GM21381 (cell line): Measurements from ENCODE around the gene RTL10.
A peak's percentile ranks its signal among the peaks of the same experiment; 100 is the strongest.

ENCODE experiments used
- ATAC-seq: cut with Tn5 transposase; IDR thresholded peaks from one replicate; pipeline ENCODE4 v1.9.1; 2021; ENCODE audit warnings: mild to moderate bottlenecking, moderate library complexity; ENCODE audit not compliant: unreplicated experiment

RTL10 gene

GRCh38 chr22:19854778-19855503 is at the start of gene RTL10, which contains the start of gene GNB1L:
TSS of gene RTL10 (minus strand) at chr22:19854874. CDS start at chr22:19852261, 2,613 bp downstream.
TSS of gene GNB1L (minus strand) at chr22:19854874. CDS start at chr22:19821355, 33,519 bp downstream.
- ATAC-seq = peak; percentile 80

DNA sequence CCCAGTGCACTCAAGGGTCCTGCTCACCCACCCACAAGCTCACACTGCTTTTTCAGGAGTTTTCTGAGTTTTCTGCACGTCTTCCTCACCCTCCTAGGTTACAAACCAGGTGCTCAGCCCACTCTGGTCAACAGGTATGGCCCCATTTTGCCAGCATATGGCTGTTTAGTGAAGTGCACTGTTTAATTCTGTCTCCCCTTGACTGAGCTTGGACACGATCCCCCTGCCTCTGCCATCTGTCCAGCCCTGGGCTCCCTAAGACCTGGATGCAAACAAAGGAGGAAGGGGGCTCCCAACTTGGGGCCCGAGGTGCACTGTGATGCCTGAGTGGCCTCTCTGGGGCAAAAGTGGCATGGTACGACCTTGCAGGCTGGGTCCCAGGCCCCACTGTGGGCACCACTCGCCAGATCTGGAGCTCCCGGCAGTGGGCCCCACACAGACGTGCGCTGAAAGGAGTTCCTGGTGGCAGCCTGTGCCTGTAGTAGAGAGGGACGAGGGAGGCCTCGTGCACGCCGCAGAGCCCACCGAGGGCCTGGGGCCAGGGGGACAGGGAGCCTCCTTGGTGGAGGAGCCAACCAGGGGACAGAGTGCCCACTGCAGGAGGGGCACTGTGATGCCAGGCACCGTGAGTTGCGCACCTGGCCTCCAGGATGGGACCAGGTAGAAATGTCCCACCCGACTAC is 49.6 kb upstream of the RTL10 start:
- no peak for ATAC-seq

GRCh38 chr22:19903513-19903912 is 48.8 kb upstream of the RTL10 start:
- no peak for ATAC-seq

DNA sequence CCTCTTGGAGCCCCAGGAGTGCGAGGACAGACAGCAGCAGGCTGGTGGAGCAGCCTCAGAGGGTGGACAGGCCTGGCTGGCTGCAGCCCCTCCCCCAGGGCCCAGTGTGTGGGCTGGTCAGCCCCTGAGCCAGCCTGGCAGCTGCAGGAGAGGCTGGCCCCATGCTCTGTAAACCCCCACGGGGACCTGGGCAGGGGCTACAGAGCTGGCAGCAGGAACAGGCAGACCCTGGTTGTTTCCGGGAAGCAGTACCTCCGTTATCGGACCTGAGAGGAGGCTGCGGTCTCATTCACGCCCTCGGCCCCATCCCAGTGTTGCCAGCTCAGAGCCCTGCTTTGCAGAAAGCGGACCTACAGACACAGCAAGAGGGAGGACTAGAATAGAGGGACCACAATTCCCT is 48.4 kb upstream of the RTL10 start:
- no peak for ATAC-seq

GRCh38 chr22:19902245-19902715 is 47.6 kb upstream of the RTL10 start:
- ATAC-seq = no peak

GRCh38 chr22:19901577-19902244 is 47.0 kb upstream of the RTL10 start:
- no peak for ATAC-seq

DNA sequence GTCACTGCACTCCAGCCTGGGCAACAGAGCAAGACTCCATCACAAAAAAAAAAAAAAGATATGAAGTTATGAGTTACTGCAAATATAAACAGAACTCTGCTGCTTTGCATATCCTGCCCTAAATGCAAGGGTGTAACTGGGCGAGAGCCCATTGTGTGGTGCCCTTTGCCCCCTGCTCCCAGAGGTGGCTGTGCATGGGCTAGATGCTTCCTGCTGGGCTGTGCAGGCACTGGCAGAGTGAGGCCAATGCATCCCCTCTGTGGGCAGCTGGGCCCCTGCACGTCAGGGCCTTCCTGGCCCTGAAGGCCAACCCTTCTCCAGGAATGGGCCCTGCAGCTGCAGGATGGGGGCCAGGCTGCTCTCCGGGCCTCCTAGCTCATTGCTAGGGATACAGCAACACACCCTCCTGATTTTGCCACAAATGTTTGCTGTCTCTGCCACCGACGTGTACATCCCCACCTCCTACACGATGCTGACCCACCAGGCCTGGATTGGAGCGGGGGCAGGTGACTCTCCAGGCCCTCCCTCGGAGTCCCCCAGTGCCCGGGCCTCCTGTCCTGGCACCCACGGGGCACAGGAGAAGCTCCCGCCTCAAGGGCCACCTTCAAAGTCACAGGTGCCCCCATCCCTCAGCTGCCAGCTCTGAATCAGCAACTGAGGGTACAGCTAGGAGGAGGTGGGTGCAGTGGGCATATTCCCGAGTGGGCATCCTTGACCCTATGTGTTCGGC is 46.2 kb upstream of the RTL10 start:
- ATAC-seq = no peak

DNA sequence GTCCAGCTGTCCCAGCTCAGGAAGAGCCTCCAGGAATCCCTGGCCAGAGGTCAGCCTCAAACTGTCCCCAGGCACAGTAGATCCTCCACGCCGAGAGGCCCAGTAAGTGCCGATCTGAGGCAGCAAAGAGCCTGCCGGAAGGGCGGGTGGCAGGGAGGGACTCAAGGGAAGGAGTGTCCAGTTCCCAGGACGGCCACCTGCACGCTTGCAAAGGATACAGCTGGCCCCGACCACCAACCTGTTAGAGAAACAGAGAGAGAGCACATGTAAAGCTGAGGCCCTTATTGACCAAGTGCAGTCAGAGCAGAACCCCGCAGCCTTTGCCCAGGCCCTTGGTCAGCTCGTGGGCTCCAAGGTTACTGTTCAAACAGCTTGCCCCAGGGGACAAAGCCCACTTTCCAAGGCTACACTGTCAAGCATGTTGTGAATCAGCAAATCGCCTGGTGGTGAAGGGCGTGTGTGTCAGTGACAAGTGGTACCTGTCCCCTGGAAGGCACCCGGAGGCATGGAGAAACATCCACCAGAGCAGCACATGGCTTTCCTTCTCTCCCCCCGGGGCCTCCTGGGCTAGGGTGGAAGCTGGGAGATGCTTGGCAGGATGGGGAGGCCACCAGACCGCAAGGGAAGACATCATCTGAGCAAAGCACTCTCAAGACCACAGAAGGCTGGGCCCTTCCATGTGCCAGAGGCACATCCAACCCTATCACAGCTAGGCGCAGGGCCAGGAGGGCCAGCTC is 44.3 kb upstream of the RTL10 start:
- ATAC-seq = no peak

- ATAC-seq = no peak
These were observed 43.5 kb upstream of the RTL10 start for GRCh38 chr22:19898145-19898544.

- ATAC-seq = no peak
These were observed 43.1 kb upstream of the RTL10 start for GRCh38 chr22:19897726-19898125.

GRCh38 chr22:19896665-19897355 is 42.1 kb upstream of the RTL10 start:
- no peak for ATAC-seq

DNA sequence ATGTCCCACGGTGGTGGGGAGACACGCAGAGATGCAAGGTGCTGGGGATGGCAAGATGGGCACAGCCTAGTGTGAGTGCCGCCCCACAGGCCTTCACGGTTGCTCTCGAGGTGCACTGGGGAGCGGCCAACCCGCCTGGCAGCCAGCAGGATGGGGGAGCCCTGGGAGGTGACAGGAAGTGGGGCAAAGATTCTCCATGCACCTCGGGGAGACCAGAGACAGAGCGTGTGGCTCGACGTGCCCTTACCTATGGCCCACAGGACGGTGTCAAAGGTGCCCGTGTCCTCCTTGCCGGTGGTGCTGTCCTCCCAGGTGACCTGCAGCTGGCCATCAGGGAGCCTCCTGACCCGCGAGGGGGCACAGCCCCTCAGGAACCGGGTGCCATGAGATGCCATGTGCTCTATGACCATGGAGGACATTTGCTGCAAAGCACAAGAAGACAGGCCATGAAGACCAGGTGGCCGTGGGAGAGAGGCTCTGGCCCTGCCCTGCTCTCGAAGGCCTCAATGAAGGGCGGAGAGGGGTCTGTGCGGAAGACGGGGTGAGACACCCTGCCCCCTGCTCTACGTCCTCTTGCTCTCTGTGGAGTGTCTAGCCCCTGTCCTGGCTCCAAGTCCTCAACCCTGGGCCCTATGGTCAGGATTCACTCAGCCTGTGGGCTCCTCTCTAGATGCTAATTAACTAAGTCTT is 40.6 kb upstream of the RTL10 start:
- ATAC-seq = no peak

- ATAC-seq = no peak
These were observed 38.7 kb upstream of the RTL10 start for GRCh38 chr22:19893363-19893762.

DNA sequence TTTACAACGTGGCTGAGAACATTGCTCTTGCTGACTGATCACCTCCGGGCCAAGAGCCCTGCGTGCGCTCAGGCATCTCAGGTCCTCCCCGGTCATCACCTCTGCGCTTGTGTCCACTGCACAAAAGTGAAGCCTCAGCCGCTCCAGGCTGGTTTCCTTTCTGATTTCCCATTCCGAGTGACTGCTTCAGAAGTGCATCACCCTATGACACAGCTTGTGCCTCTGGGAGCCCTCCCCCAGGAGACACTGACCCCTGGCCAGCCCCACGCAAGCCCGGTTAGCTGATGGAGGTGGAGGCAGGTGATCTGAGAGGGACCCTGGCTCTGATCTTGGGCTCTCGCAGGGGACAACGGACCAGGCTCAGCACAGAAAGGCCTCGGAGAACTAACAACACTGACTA is 38.3 kb upstream of the RTL10 start:
- ATAC-seq = no peak

DNA sequence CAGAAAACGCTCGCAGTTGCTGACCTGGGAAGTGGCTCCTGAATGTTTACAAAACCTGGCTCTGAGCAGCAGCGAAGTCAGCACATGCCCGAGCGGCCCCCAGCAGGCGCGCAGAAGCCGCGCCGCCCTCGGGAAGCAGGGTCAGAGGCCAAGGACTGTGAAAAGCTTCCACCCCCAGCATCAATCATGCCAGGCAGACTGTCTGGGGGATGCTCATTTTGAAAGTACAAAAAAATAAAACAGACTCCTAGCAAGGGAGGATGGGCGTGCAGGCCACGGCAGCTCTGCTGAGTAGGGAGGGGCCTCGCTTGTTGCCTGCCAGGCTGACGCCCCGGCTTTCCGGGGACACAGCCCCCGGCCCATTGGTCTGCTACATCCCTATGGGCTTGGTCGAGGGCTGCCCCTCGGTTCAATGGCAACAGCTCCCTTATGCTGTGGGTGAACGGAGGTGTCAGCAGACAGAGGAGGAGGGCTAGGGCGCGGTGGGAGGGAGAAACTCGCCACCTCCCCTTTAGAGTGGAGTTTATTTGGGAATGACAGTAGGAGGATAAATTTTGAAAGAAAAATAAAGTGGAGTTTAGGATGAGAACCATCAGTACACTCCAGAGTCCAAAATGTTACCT is 37.7 kb upstream of the RTL10 start:
- no peak for ATAC-seq

GRCh38 chr22:19891317-19892256 is 36.9 kb upstream of the RTL10 start:
- ATAC-seq = no peak

DNA sequence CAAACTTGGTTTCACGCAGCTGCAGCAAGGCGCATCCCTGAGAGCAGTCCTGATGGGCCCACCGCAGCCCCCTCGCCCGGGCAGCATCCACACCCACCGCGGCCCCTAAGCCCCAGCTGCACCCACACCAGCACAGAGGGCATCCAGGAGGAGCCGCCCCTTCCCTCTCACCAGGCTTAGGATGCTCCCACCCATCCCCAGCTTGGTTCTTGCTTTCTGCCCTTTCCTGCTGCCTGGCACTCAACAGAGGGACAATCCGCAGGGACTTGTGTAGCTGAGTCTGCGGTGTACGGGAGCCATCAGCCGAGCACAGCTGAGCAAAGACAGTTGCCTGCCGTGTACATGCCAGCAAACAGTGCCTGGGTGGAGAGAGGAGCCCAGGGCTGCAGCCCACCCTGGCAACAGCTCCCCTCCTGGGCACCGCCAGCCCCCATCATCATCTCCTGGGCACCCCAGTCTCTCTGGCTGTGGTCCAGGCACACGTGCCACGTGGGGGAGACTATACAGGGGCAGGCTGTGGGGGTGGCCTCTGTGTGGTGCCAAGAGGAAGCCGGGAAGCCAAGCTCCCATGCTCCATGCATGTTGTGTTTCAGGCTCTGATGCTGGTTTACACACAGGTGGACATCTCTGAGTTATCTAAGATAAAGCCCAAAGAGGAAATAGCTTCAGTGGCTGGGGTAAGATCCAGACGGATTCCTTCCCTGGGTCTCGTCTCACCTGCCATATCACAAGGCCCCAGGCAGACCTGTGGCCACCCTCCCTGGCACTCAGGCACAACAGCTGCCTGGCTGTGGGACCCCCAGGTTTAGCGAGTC is 36.0 kb upstream of the RTL10 start:
- ATAC-seq = no peak
